ENCODE measurements around the gene DYRK1B.
"Not testable (repeated sequence)": the region's sequence is repeated elsewhere in the genome, so short reads cannot be mapped to it uniquely, and the experiment has no call there.

The DYRK1B gene

DNA sequence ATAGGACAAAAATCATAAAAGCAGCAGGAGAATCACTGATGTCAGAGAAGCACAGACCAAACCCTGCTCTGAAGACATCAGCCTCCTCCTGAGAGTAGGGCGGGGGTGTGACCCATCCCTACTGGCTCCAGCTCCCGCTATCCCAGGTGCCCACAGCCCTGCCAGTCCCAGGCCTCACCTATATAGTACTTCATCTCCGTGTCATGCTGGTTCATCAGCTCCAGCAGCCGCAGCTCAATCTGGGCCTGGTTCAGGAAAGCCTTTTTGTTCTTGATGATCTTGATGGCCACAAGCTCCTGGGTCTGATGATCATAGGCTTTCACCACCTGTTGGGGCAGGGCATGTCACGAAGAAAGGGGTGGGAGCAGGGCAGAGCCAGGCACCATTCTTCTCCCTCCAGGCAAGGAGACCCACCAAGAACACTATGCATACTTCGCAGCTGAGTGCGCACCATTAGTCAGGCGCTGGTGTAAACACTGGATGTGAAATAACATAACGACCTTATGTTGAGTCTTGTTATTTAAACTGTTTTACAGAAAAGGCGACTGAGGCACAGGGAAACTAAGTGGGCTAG lies 4.2 kb downstream of the DYRK1B start:
- DNase-seq, result no peak

- DNase-seq, result no peak
Observed at GRCh38 chr19:39828654-39829032, 5.3 kb downstream of the DYRK1B start.

- no peak for DNase-seq
Observed at GRCh38 chr19:39828015-39828653, 5.8 kb downstream of the DYRK1B start.

DNA sequence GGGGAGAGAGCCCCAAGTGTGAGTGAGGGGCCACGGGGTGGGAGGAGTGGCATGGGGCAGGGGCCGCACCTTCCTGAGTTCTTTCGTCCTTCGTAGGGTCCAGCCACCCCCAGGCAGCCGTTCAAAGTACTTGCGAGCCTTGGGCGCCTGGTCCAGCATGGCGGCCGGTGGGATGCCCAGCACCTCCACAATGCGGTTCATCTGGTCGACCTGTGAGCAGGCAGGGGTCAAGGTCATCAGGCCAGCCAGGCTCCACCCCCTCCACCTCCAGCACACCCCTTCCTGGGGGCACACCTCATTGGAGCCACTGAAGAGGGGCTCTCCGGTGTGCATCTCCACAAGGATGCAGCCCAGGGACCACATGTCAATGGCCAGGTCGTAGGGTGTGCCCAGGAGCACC lies 6.7 kb downstream of the DYRK1B start:
- no peak for DNase-seq

GRCh38 chr19:39826311-39826945 lies 7.5 kb downstream of the DYRK1B start:
- no peak for DNase-seq

DNA sequence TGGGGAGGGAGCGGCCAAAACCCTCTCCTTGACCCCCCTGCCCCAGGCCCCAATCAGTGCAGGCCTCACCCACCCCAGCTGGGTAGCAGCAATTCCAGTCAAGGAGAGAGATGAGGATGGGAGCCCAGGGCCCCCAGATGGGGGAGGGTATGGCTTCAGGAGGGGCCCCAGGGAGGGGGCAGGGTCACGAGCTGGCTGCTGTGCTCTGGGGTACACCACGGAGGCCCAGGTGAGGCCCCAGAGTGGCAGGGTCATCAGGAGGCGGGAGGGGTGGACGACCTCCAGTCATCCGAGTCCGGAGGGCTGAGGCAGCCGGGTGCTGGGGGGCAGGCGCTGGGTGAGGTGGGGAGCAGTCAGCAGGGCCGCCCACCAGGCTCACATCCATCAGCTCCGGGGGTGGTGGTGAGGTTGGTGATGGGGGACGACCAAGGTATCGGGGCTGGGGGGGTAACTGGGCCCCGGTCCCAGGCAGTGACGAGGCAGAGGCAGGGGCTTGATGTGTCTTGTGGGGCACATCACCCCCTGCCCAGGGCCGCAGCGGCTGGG lies 8.4 kb downstream of the DYRK1B start:
- DNase-seq, result no peak

DNA sequence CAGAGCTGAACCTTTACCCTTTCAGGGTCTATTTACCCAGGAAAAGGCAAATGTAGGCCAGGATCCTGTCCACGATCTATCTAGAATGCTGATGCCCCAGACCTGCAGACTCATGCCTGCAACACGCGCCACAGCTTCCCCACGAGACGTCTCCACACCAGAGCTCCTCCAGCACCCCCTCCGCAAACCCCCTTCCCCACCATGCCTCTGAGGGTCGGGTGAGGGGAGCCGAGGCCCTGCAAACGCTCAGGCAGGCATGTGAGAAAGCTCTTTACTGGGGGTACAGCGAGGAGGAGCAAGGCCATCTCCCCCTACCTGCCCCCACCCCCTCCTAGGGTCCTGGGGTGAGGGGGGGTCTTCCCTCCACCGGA lies 8.9 kb downstream of the DYRK1B start:
- DNase-seq, result no peak

GRCh38 chr19:39824143-39825092 lies 9.5 kb downstream of the DYRK1B start:
- DNase-seq, result peak; percentile 99

DNA sequence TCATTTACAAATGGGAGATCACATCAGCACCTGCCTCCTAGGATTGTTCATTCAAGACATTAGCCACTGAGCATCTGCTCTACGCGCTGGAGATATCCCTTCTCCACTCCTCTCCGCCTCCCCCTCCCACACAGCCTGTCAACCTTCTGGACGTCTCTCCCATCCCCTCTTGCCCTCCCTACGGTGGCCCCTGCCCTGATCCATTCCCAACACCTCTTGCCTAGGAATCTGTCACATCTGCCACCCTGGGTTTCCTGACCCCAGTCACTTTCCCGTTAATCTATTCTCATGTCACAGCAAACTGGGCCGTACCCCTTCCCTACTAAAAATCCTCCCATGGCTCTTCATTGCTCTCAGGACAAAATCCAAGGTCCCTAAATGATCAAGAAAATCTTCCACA lies 10.3 kb downstream of the DYRK1B start:
- peak; percentile 66 for DNase-seq

DNA sequence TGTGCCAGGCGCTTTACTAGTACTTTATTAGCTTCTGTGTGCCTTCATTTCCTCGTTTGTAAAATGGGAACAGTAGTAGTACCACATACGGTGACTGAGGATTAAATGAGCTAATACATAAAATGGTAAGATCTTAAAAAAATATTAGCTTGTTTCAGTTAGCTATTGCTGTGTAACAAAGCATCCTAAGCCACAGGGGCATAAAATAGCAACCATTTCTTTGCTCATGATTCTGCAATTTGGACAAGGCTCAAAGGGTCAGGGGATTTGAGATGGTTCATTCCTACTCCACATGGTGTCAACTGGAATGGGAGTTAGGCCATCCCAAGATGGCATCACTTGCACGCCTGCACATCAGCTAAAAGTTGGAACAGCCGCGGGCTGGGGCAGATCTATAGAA lies 13.3 kb downstream of the DYRK1B start:
- DNase-seq, result no peak

DNA sequence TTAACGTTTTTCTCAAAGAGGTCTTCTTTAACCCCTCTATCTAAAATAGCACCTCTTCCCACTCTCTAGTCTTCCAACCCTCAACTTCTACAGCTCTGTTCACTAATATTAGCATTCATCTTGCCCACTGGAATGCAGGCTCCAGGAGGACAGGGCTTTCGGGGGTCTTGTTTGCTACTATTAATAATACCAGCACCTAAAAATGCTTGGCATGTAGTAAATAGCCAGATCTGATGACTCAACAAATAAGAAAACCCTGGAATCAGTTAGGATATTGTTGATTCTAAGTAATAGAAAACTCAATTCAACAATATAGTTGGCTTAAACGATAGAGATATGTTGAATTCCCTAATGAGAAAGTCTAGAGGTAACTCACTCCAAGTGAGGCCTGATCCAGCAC lies 14.2 kb downstream of the DYRK1B start:
- DNase-seq, result no peak

GRCh38 chr19:39818626-39819097 lies 15.3 kb downstream of the DYRK1B start:
- no peak for DNase-seq

GRCh38 chr19:39817888-39818561 lies 15.9 kb downstream of the DYRK1B start:
- DNase-seq, result no peak

DNA sequence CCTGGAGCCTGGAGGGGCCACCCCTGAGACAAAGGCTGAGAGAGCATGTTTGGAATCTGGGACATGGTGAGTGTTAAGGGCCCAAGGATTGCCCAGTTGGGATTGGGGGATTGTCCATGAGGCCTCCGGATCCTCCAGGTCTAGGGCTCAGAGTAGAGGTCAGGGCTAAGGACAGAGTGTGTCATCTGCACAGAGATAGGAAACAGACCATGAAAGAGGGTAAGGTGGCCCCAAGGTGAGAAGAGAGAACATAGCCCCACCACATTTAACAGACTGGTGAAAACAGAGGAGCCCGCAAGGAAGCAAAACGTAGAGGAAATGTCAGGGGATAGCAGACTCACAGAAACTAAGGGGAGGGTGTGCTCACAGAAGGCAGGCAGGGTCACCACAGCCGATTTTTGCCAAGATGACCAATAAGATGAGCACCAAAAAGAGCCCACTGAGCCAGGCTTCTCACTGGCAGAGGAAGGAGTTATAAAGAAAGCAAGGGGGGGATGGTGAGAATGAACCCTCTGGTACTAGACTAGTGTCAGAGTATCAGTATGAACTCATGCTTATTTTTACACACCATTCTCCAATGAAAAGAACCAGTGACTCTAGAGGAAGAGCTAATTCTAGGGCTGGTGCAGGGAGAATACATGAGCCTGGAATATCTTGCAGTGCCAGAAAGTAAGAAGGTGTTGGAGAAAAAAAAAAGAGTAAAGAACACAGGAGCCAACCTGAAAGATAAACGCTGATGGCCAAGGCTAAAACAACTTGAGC lies 17.5 kb downstream of the DYRK1B start:
- DNase-seq, result no peak

- no peak for DNase-seq
Observed at GRCh38 chr19:39814595-39814994, 19.4 kb downstream of the DYRK1B start.

GRCh38 chr19:39814111-39814510 lies 19.9 kb downstream of the DYRK1B start:
- DNase-seq, result not testable (repeated sequence)

DNA sequence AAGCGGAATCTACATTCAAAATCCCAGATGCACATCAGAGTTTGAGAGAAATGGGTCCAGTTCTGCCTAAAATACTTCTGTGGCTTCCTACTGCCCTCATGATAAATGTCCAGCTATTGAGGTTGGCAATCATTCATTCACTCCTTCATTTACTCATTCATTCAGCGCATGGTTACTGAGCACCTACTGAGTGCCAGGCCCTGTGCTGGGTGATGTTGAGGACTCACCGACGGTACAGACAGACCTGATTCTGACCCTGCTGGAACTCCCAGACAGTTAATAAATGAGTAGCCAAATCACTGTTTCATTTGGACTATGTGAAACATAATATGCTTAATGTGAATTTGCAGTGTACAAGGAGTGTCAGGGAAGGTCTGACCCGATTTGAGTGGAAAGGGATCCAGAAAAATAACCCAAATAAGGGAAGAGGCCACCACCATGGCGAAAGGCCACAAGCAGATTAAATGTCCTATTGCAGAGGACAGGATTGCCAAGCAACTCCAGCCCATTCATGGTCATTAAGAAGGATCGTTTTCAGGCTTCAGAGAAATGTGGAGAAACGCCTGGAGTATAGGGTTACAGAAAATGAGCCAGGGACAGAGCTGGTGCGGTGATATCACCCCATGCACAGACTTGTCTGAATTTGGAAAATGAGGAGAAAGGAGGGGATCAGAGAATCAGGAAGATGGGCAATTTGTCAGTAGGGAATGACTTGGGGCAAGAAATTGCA lies 20.5 kb downstream of the DYRK1B start:
- DNase-seq, result no peak

DNA sequence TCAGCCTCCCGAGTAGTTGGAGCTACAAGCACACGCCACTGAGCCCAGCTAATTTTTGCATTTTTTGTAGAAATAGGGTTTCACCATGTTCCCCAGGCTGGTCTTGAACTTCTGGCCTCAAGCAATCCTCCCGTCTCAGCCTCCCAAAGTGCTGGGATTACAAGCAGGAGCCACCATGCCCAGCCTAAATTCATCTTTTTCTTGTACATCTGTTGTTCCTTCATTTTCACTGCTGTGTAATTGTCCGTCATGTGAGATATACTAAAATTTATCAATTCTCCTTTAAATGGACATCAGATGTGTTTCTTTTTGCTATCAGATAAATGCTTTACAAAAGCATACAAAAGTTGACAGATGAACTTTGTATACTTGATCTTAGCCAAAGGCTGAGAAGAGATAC lies 22.9 kb downstream of the DYRK1B start:
- DNase-seq, result no peak

DNA sequence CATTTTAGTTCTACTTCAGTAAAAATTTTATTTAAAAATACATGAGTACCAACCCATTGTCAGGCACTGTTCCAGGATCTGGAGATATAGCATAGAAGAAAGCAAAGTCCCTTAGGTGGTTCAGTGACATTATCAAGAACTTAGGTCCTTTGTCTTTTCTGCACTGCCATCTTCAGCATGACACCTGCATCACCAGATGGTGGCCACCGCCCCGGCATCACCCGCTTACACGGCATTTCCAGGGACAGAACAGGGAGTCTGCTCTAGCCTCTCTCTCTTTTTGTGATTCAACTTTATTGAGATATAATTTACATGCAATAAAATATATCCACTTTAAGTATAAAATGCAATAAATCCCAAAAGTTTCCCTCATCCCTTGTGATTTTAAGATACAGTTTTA lies 23.5 kb downstream of the DYRK1B start:
- no peak for DNase-seq

GRCh38 chr19:39809368-39809767 lies 24.6 kb downstream of the DYRK1B start:
- DNase-seq, result no peak

DNA sequence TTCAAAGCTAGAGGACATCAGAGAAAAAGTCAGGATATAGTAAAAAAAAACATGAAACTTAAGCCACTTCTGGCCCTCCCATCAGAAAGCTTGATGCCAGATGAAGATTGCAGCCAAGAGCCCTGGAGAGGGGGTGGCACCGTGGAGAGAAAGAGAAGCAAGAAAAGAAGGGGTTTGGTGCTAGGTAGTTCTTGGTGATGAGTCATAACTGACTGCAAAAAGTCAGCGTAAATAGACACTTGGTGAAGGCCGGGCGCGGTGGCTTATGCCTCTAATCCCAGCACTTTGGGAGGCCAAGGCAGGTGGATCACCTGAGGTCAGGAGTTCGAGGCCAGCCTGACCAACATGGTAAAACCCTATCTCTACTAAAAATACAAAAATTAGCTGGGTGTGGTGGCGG lies 25.3 kb downstream of the DYRK1B start:
- not testable (repeated sequence) for DNase-seq
